Calu3 (cell line): ENCODE measurements around the gene FOXP1. TPM values are rescaled to one million over a fixed set of nuclear protein-coding genes. Genes with fewer than 3 reads are reported as not detected.

Source experiments
- BruUV-seq: library from RNA; stranded (reverse); fragments of 400-500 nt; replicated peaks from 2 replicates; lab custom pipeline; 2021; lab: Mats Ljungman, UMichigan
- CTCF ChIA-PET: fragments of 300-600 bp; sonication (Branson Sonifier 250); formaldehyde crosslinking; loops from one replicate; lab custom pipeline; 2022; ENCODE audit warnings: antibody characterized with exemption; lab: Charles Lee
- DNase-seq: peaks from one replicate; pipeline ENCODE4 v3.0.0; 2022
- H3K27ac Mint-ChIP-seq: one replicate; pipeline ENCODE4 v1.8.0; 2022; ENCODE audit warnings: mixed read lengths; ENCODE audit not compliant: unreplicated experiment
- H3K27me3 Mint-ChIP-seq: one replicate; pipeline ENCODE4 v1.8.0; 2022; ENCODE audit warnings: mixed read lengths; ENCODE audit not compliant: unreplicated experiment
- H3K36me3 Mint-ChIP-seq: one replicate; pipeline ENCODE4 v1.8.0; 2022; ENCODE audit warnings: mild to moderate bottlenecking, moderate library complexity, mixed read lengths; ENCODE audit not compliant: insufficient read depth, unreplicated experiment
- H3K4me1 Mint-ChIP-seq: one replicate; pipeline ENCODE4 v1.8.0; 2022; ENCODE audit warnings: mild to moderate bottlenecking, low read depth, mixed read lengths; ENCODE audit not compliant: unreplicated experiment
- H3K4me3 Mint-ChIP-seq: one replicate; pipeline ENCODE4 v1.8.0; 2022; ENCODE audit warnings: mild to moderate bottlenecking, low read depth, moderate library complexity, mixed read lengths; ENCODE audit not compliant: unreplicated experiment
- H3K9me3 Mint-ChIP-seq: one replicate; pipeline ENCODE4 v1.8.0; 2022; ENCODE audit warnings: low read depth, mixed read lengths; ENCODE audit not compliant: unreplicated experiment
- intact Hi-C: fragments of 100-400 bp; cut with micrococcal nuclease; formaldehyde crosslinking; loops from one replicate; pipeline ENCODE4 v1.10.0; 2022; ENCODE audit not compliant: unreplicated experiment
- total RNA-seq: library from RNA; stranded (reverse); gene quantifications from 2 replicates; pipeline ENCODE4 v1.2.3, GENCODE V29; 2022
- TF ChIP-seq, protein P1 (sequence below): fragments of 200-600 bp; IDR thresholded peaks from one replicate; pipeline ENCODE4 v1.8.0; 2022; ENCODE audit warnings: antibody characterized with exemption; ENCODE audit not compliant: unreplicated experiment

FOXP1 gene
- total RNA-seq, 1 experiment from 2014 or later: 82.8 TPM

DNA sequence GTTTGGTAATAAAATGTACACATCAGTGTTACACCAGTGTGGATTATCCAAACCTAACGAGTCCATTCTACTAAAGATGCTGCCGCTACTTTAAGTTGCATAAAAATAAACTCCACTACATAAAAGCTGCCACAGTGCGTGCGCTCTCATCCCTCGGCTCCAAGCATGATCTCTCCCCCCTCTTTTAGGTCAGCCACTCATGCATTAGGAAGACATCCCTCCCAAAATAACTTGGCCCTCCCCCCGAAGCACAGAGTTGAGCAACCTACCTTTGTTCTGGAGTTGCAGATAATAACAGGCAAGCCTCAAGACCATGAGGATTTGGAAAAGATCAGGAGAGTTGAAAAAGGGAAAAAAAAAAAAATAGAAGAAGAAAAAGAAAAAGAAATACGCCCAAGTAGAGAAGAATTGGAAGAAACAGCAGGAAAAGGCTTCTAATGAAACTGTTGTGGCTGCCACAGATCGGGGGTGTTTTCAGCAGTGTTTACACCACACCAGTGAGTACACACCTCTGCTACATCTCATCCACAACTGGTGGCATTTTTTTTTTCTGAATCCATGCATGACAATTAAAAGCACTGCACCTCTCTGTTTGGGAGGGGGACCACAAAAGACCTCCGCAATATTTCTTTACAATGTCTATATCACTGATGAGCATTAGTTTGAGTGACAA is 339.2 kb downstream of the FOXP1 start:
- Mint-ChIP-seq H3K4me1 (peaks cover 50% of the 10 kb centered on the region), H3K9me3 (no peaks in the 10 kb centered on the region), H3K4me3 (peak overlapping the region; percentile 50), H3K36me3 (peaks cover 13% of the 10 kb centered on the region), H3K27me3 (no peaks in the 10 kb centered on the region), H3K27ac (peak overlapping the region; percentile 72)
- intact Hi-C loops: loop anchor here (2.0 to 10.0 kb wide), 2 partner anchors 151 to 181 kb away; no protein-coding TSS in a partner anchor
- DNase-seq: no peak
- TF ChIP-seq, protein P1, sequence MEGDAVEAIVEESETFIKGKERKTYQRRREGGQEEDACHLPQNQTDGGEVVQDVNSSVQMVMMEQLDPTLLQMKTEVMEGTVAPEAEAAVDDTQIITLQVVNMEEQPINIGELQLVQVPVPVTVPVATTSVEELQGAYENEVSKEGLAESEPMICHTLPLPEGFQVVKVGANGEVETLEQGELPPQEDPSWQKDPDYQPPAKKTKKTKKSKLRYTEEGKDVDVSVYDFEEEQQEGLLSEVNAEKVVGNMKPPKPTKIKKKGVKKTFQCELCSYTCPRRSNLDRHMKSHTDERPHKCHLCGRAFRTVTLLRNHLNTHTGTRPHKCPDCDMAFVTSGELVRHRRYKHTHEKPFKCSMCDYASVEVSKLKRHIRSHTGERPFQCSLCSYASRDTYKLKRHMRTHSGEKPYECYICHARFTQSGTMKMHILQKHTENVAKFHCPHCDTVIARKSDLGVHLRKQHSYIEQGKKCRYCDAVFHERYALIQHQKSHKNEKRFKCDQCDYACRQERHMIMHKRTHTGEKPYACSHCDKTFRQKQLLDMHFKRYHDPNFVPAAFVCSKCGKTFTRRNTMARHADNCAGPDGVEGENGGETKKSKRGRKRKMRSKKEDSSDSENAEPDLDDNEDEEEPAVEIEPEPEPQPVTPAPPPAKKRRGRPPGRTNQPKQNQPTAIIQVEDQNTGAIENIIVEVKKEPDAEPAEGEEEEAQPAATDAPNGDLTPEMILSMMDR: no peak
- CTCF ChIA-PET: interaction anchor here (0.7 to 1.8 kb wide), 3 partner anchors 10 to 454 kb away, joined by 3 to 9 read pairs (median 4); no protein-coding TSS in a partner anchor
- BruUV-seq: no TSS peak

DNA sequence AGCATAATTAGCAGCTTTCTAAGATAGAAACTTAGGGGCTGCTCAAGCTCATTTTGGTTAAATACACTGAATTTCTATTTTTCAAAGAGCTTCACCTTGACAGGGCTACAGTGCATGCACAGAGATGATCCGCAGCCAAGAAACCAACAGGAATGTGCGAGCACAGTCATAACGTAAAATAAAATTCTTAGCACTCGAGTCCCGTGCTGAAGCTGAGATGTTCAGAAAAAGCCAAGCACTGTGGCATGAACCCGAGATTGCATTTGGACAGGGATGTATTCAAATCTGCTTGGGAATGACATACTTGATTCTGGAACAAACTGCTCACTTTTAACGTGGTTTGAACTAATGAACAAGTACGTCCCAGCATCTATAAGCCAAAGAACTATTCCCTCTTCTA is 340.3 kb downstream of the FOXP1 start:
- no peak for DNase-seq
- Mint-ChIP-seq H3K4me1 (peaks cover 40% of the 10 kb centered on the region), H3K36me3 (peaks cover 8% of the 10 kb centered on the region), H3K27ac (no peak overlapping the region), H3K4me3 (no peak overlapping the region), H3K9me3 (no peaks in the 10 kb centered on the region), H3K27me3 (no peaks in the 10 kb centered on the region)
- CTCF ChIA-PET: no interaction called here
- intact Hi-C loops: loop anchor here (10.0 kb wide), 1 partner anchor 152 kb away; no protein-coding TSS in a partner anchor
- no TSS peak for BruUV-seq
- TF ChIP-seq, protein P1: no peak

DNA sequence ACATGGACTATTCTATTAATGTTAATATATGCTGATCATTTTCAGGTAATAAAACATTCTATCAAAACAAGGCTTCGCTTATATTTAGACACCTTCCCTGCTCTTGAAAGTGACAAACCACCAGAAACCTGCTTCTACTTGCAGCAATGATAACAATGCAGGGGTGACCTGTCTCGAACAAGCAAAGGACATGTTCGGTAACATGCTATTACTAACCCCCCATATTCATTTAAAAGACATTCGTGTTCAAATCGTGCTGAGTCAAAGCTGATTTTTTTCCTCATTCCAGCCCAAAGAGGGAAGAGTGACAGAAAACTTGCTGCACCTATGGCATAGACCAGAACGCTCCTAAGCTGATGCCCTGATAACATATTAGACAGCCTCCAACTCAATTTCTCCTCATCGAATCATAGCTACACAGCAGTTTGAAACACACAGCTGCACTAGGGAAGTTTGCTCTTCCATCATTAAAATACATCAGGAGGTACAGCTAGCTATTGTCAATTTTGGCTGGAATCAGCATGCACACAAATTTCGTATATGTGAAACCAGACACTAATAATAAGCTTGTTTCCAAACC is 341.5 kb downstream of the FOXP1 start:
- Mint-ChIP-seq H3K4me3 (no peak overlapping the region), H3K27ac (no peak overlapping the region), H3K27me3 (no peaks in the 10 kb centered on the region), H3K4me1 (peaks cover 38% of the 10 kb centered on the region), H3K9me3 (no peaks in the 10 kb centered on the region), H3K36me3 (no peaks in the 10 kb centered on the region)
- TF ChIP-seq, protein P1: no peak
- CTCF ChIA-PET: interaction anchor here (0.7 kb wide), 1 partner anchor 135 kb away, joined by 3 read pairs; no protein-coding TSS in a partner anchor
- BruUV-seq: no TSS peak
- DNase-seq: no peak
- intact Hi-C loops: loop anchor here (10.0 kb wide), 1 partner anchor 153 kb away; no protein-coding TSS in a partner anchor

DNA sequence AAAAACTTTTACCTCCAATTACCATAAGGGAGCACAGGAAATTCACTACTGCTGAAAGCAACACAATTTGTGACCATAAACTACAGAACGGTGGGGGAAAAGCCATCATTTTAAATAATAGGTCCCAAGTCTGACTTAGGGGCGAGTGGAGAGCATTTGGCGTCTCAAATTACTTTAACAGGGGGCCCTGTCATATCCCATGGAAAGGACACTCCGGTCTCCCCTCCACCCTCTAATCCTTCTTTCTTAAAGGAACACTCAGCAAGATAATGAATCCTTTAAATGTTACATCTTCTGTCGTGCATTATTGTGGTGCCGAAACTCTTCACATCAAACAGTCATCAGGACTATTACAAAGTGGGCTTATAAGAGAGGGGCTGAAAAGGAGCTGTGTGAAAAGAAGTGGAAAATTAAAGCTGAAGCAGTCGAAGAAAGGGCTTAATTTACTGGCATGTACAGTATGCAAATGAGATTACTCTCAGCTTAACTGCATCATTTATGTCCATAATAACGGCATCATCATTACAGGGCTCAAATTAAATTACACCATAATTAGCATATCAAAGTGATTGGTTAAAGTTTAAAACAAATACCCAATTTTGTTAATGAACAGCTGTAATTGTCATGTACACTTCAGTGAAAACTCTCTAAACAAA is 342.2 kb downstream of the FOXP1 start:
- H3K36me3 Mint-ChIP-seq: no peaks in the 10 kb centered on the region
- CTCF ChIA-PET: no interaction called here
- H3K4me3 Mint-ChIP-seq: no peak overlapping the region
- intact Hi-C loops: loop anchor here (10.0 kb wide), 1 partner anchor 153 kb away; no protein-coding TSS in a partner anchor
- BruUV-seq: no TSS peak
- DNase-seq: no peak
- TF ChIP-seq, protein P1: no peak
- H3K9me3 Mint-ChIP-seq: no peaks in the 10 kb centered on the region
- no peak overlapping the region for H3K27ac Mint-ChIP-seq
- H3K27me3 Mint-ChIP-seq: no peaks in the 10 kb centered on the region
- H3K4me1 Mint-ChIP-seq: peaks cover 31% of the 10 kb centered on the region
